ENCODE results near the gene PNP. TPM values are rescaled to one million over a fixed set of nuclear protein-coding genes. Genes with fewer than 3 reads are reported as not detected.

The PNP gene
- total RNA-seq, 1 experiment from 2014 or later: 97.0 TPM

GRCh38 chr14:20494935-20495766 is 25.9 kb downstream of the PNP start:
- peak; percentile 19 for DNase-seq (ENCODE audit: low spot score)
- Histone ChIP-seq H3K27ac (ENCODE audit: low read depth, low read length, poor library complexity, severe bottlenecking) (no peak overlapping the region), H3K4me1 (ENCODE audit: insufficient read depth, low read length, poor library complexity, severe bottlenecking) (no peaks in the 10 kb centered on the region), H3K27me3 (replicated peaks; ENCODE audit: insufficient read depth, low read depth, low read length, poor library complexity) (no peaks in the 10 kb centered on the region), H3K4me3 (ENCODE audit: low read depth, low read length, poor library complexity, severe bottlenecking) (no peak overlapping the region), H3K36me3 (ENCODE audit: insufficient read depth, low read length, poor library complexity, severe bottlenecking) (no peaks in the 10 kb centered on the region), H3K9me3 (ENCODE audit: low read depth, low read length, poor library complexity, severe bottlenecking) (no peaks in the 10 kb centered on the region)
- BruUV-seq (replicated peaks): no TSS peak
- POLR2A ChIA-PET (ENCODE audit: low non-redundant PET): interaction anchor here (0.7 kb wide), 1 partner anchor 1128 kb away, joined by 3 read pairs; no protein-coding TSS in a partner anchor
- TF ChIP-seq EZH2 (IDR thresholded peaks at IDR 0.05; ENCODE audit: borderline replicate concordance, low read depth, low read length, poor library complexity, severe bottlenecking) (no peak), CTCF (conservative IDR thresholded peaks at IDR 0.05; ENCODE audit: low read depth, low read length) (no peak)
- intact Hi-C loops (cut with micrococcal nuclease; ENCODE audit: unreplicated experiment): no loop called here
- CTCF ChIA-PET: no interaction called here

- CTCF ChIA-PET: no interaction called here
- H3K9me3 ChIP-seq (ENCODE audit: low read depth, low read length, poor library complexity, severe bottlenecking): no peaks in the 10 kb centered on the region
These were observed 29.4 kb downstream of the PNP start for GRCh38 chr14:20498622-20499021.

GRCh38 chr14:20499108-20499507 is 29.9 kb downstream of the PNP start:
- CTCF ChIA-PET: no interaction called here
- TF ChIP-seq EZH2 (IDR thresholded peaks at IDR 0.05; ENCODE audit: borderline replicate concordance, low read depth, low read length, poor library complexity, severe bottlenecking) (no peak), CTCF (conservative IDR thresholded peaks at IDR 0.05; ENCODE audit: low read depth, low read length) (no peak)

More at GRCh38 chr14:20498622-20499021, 29.4 kb downstream of the PNP start:
- Histone ChIP-seq H3K36me3 (ENCODE audit: insufficient read depth, low read length, poor library complexity, severe bottlenecking) (no peaks in the 10 kb centered on the region), H3K4me1 (ENCODE audit: insufficient read depth, low read length, poor library complexity, severe bottlenecking) (no peaks in the 10 kb centered on the region), H3K27ac (ENCODE audit: low read depth, low read length, poor library complexity, severe bottlenecking) (no peak overlapping the region), H3K4me3 (ENCODE audit: low read depth, low read length, poor library complexity, severe bottlenecking) (no peak overlapping the region), H3K27me3 (replicated peaks; ENCODE audit: insufficient read depth, low read depth, low read length, poor library complexity) (no peaks in the 10 kb centered on the region)
- intact Hi-C loops (cut with micrococcal nuclease; ENCODE audit: unreplicated experiment): no loop called here
- TF ChIP-seq EZH2 (IDR thresholded peaks at IDR 0.05; ENCODE audit: borderline replicate concordance, low read depth, low read length, poor library complexity, severe bottlenecking): no peak
- TF ChIP-seq CTCF (conservative IDR thresholded peaks at IDR 0.05; ENCODE audit: low read depth, low read length): no peak
- no TSS peak for BruUV-seq (replicated peaks)
- DNase-seq (ENCODE audit: low spot score): no peak
- POLR2A ChIA-PET (ENCODE audit: low non-redundant PET): no interaction called here

More at GRCh38 chr14:20499108-20499507, 29.9 kb downstream of the PNP start:
- no peaks in the 10 kb centered on the region for H3K4me1 ChIP-seq (ENCODE audit: insufficient read depth, low read length, poor library complexity, severe bottlenecking)
- H3K27me3 ChIP-seq (replicated peaks; ENCODE audit: insufficient read depth, low read depth, low read length, poor library complexity): no peaks in the 10 kb centered on the region
- no peak overlapping the region for H3K4me3 ChIP-seq (ENCODE audit: low read depth, low read length, poor library complexity, severe bottlenecking)
- DNase-seq (ENCODE audit: low spot score): peak; percentile 16
- H3K36me3 ChIP-seq (ENCODE audit: insufficient read depth, low read length, poor library complexity, severe bottlenecking): no peaks in the 10 kb centered on the region
- no peaks in the 10 kb centered on the region for H3K9me3 ChIP-seq (ENCODE audit: low read depth, low read length, poor library complexity, severe bottlenecking)
- intact Hi-C loops (cut with micrococcal nuclease; ENCODE audit: unreplicated experiment): no loop called here
- POLR2A ChIA-PET (ENCODE audit: low non-redundant PET): no interaction called here
- BruUV-seq (replicated peaks): no TSS peak
- no peak overlapping the region for H3K27ac ChIP-seq (ENCODE audit: low read depth, low read length, poor library complexity, severe bottlenecking)

All from A673 (cell line).